Colonic mucosa (tissue), 4 donors: ENCODE data around the gene CAPG. TPM values are rescaled to one million over a fixed set of nuclear protein-coding genes. Genes with fewer than 3 reads are reported as not detected.

Experiments used
- DNase-seq: peaks from one replicate; pipeline ENCODE4 v3.0.0-alpha.2; 2020
- H3K27ac ChIP-seq: fragments of 200-600 bp; one replicate; pipeline ENCODE4 v1.8.0; 2021
- H3K27me3 ChIP-seq: fragments of 200-600 bp; one replicate; pipeline ENCODE4 v1.8.0; 2021
- H3K36me3 ChIP-seq: fragments of 200-600 bp; one replicate; pipeline ENCODE4 v1.8.0; 2021
- H3K4me1 ChIP-seq: fragments of 200-600 bp; one replicate; pipeline ENCODE4 v1.8.0; 2021; ENCODE audit warnings: mild to moderate bottlenecking
- H3K4me3 ChIP-seq: fragments of 200-600 bp; one replicate; pipeline ENCODE4 v1.8.0; 2021
- H3K9ac ChIP-seq, 2 donors: one replicate each; pipeline ENCODE4 v1.7.0; 2013; ENCODE audit warnings: control low read depth in 2 of 2, low read depth in 2 of 2, low read length in 2 of 2
- H3K9me3 ChIP-seq: fragments of 200-600 bp; one replicate; pipeline ENCODE4 v1.8.0; 2021
- intact Hi-C: fragments of 100-400 bp; cut with DNase I; formaldehyde crosslinking; loops from one replicate; pipeline ENCODE4 v1.14.1; 2022
- total RNA-seq, 2 donors: library from RNA; stranded (reverse); fragmentation: NEBNext Ultra II Directional in 1 of 2; extraction: Animal tissue kit (Norgen Biotek cat#: 25700) in 1 of 2; gene quantifications; one replicate each; pipeline ENCODE4 v1.2.1, GENCODE V29; 2021
- TF ChIP-seq, protein P1 (sequence below): fragments of 200-600 bp; IDR thresholded peaks from one replicate; pipeline ENCODE4 v1.8.0; 2022; ENCODE audit warnings: antibody characterized with exemption, mild to moderate bottlenecking
- donor health status: healthy.
- donor health status: DM: no; HTN: no; CAD: no.
- donor health status: DM: no; HTN: no; CAD: no.

CAPG gene
- total RNA-seq, 2 donors from 2014 or later: 102 to 105 TPM

DNA sequence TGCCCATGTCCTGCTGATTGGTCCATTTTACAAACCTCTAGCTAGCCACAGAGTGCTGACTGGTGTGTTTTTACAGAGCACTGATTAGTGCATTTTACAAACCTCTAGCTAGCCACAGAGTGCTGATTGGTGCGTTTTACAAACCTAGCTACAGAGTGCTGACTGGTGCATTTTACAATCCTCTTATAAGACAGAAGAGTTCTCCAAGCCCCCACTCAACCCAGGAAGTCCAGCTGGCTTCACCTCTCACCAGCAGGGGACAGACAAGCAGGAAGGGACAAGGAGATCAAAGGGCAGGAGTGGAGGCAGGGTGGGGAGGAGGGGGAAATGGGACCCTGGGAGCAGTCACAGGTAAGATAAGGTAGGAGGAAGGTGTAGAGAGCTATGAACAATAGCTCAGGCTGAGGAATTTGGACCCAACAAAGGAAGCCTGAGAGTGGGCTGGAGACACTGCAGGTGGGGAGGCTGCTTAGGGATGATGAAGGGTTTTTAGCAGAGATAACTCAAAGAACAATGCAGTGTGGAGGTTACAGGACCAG lies 45.5 kb upstream of the CAPG start:
- no peak overlapping the region for H3K4me3 ChIP-seq
- no peak overlapping the region for H3K27ac ChIP-seq
- H3K36me3 ChIP-seq: no peaks in the 10 kb centered on the region
- no peak overlapping the region for H3K9ac ChIP-seq
- intact Hi-C loops: no loop called here
- DNase-seq: no peak
- peaks cover 3% of the 10 kb centered on the region for H3K4me1 ChIP-seq
- H3K27me3 ChIP-seq: no peaks in the 10 kb centered on the region
- TF ChIP-seq, protein P1, sequence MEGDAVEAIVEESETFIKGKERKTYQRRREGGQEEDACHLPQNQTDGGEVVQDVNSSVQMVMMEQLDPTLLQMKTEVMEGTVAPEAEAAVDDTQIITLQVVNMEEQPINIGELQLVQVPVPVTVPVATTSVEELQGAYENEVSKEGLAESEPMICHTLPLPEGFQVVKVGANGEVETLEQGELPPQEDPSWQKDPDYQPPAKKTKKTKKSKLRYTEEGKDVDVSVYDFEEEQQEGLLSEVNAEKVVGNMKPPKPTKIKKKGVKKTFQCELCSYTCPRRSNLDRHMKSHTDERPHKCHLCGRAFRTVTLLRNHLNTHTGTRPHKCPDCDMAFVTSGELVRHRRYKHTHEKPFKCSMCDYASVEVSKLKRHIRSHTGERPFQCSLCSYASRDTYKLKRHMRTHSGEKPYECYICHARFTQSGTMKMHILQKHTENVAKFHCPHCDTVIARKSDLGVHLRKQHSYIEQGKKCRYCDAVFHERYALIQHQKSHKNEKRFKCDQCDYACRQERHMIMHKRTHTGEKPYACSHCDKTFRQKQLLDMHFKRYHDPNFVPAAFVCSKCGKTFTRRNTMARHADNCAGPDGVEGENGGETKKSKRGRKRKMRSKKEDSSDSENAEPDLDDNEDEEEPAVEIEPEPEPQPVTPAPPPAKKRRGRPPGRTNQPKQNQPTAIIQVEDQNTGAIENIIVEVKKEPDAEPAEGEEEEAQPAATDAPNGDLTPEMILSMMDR: no peak
- H3K9me3 ChIP-seq: no peaks in the 10 kb centered on the region

DNA sequence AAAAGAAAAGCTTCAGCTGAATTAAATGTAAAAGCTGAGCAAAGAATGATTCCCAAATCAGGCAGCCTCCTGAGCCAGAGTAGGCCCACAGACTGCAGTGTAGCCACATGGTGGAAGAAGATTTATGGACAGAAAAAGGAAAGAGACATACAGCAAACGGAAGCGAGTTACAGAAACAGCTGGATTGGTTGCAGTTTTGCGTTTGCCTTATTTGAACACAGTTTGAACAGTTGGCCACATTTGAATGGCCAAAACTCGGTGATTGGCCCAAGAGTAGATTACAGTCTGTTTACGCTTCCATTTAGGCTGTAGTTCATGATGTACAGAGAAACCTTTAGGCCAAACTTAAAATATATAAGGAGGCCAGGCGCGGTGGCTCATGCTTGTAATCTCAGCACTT lies 43.4 kb upstream of the CAPG start:
- Histone ChIP-seq H3K4me1 (peaks cover 3% of the 10 kb centered on the region), H3K36me3 (no peaks in the 10 kb centered on the region), H3K4me3 (no peak overlapping the region), H3K27me3 (no peaks in the 10 kb centered on the region), H3K9ac (peak overlapping the region in 1 of 2 donors; percentile 14), H3K27ac (no peak overlapping the region), H3K9me3 (no peaks in the 10 kb centered on the region)
- no peak for DNase-seq
- TF ChIP-seq, protein P1: no peak
- intact Hi-C loops: no loop called here

DNA sequence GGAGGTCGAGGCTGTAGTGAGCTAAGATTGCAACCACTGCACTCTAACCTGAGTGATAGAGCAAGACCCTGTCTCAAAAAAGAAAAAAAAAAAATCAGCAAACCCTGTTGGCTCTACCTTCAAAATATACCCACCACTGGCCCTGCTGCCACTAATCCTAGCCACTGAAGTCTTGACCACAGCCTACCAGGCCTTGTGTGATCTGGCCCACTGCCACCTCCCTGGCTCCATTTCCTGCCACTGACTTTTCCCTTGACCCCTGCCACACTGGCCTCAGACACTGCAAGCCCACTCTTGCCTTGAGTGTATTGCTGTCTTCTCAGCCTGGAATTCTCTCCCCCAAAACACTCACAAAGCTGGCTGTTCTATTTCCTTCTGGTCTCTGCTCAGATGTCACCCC lies 42.1 kb upstream of the CAPG start:
- H3K9ac ChIP-seq: no peak overlapping the region
- no peaks in the 10 kb centered on the region for H3K27me3 ChIP-seq
- DNase-seq: no peak
- no peaks in the 10 kb centered on the region for H3K4me1 ChIP-seq
- H3K36me3 ChIP-seq: no peaks in the 10 kb centered on the region
- H3K4me3 ChIP-seq: no peak overlapping the region
- intact Hi-C loops: no loop called here
- TF ChIP-seq, protein P1: no peak
- no peaks in the 10 kb centered on the region for H3K9me3 ChIP-seq
- H3K27ac ChIP-seq: no peak overlapping the region

DNA sequence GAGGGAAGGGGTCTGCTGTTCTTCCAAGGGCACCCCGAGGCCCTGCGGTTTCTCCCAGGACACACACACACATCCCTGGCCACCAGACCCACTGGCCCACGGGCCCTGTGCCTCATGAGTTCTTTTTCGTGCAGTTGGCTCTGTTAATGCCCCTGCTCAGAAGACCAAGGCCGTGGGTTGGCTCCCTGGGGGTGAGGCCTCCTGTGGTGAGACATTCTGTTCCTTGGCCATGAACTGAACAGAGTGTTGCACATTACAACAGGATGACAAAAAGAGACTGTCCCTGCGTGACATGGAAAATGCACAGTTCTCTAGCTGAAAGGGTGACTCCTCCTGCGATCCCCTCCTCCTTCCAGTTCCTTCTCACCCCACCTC lies 39.0 kb upstream of the CAPG start:
- Histone ChIP-seq H3K36me3 (no peaks in the 10 kb centered on the region), H3K4me1 (no peaks in the 10 kb centered on the region), H3K9me3 (no peaks in the 10 kb centered on the region), H3K27ac (no peak overlapping the region), H3K27me3 (no peaks in the 10 kb centered on the region), H3K9ac (no peak overlapping the region), H3K4me3 (no peak overlapping the region)
- TF ChIP-seq, protein P1: no peak
- no peak for DNase-seq
- intact Hi-C loops: no loop called here

DNA sequence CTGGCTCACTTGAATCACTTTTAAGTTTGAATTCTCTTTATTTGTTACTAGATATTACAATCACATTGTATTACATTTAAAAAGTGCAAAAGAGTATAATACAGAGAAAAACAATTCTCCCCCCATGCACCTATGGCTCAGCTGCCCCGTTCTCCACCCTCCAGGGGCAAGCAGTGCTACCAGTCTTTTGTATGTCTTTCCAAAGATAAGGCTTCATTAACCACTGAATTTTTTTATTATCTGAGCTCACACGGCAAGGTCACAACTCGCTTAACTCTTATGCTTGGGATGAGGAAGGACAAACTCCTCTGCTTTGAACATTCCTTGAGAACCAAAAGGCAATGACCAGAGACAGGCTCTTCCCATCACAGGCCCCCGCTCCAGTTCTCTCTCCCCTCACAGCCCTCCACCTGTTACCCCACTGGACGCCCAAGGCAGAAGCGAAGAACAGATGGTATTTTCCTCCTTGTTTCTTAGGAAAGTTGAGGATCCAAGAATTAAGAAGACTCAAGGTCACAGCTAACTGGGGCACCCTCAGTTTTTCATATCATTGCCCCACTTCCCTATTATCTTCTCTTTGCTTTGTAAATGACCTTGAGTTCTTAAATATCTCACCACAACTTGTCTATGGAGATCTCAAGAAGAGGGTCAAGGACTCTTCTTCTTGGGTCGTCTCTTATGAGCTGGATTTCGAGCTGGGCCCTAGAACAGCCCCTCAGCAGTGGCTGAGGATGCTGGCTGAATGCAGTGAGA lies 38.5 kb upstream of the CAPG start:
- no peaks in the 10 kb centered on the region for H3K9me3 ChIP-seq
- no peak for DNase-seq
- H3K27me3 ChIP-seq: no peaks in the 10 kb centered on the region
- H3K4me1 ChIP-seq: no peaks in the 10 kb centered on the region
- no peak overlapping the region for H3K27ac ChIP-seq
- TF ChIP-seq, protein P1: no peak
- no peak overlapping the region for H3K4me3 ChIP-seq
- intact Hi-C loops: no loop called here
- H3K9ac ChIP-seq: no peak overlapping the region
- H3K36me3 ChIP-seq: no peaks in the 10 kb centered on the region
